OCI-LY7 (cell line): ENCODE results near the gene TSSK6. TPM values are rescaled to one million over a fixed set of nuclear protein-coding genes. Genes with fewer than 3 reads are reported as not detected.

ENCODE experiments used
- BruUV-seq: library from RNA; stranded (reverse); fragments of 400-500 nt; replicated peaks from 2 replicates; lab custom pipeline; 2021; lab: Mats Ljungman, UMichigan
- CTCF ChIA-PET: fragments of 300-600 bp; sonication (Branson Sonifier 250); formaldehyde crosslinking; loops from one replicate; lab custom pipeline; 2022; ENCODE audit warnings: antibody characterized with exemption; ENCODE audit not compliant: unreplicated experiment; lab: Charles Lee
- POLR2A ChIA-PET: fragments of 300-600 bp; sonication (Branson Sonifier 250); formaldehyde crosslinking; loops from one replicate; lab custom pipeline; 2022; ENCODE audit warnings: antibody characterized with exemption; lab: Charles Lee
- DNase-seq: peaks from one replicate; pipeline ENCODE4 v3.0.0-alpha.2; 2015; ENCODE audit warnings: low spot score
- H2AFZ ChIP-seq: fragments of 200-600 bp; sonication (generic), shearing (Covaris generic); 2 replicates; pipeline ENCODE4 v1.6.1; 2014; ENCODE audit warnings: mild to moderate bottlenecking, antibody characterized with exemption, low read length, moderate library complexity
- H3K27ac ChIP-seq: fragments of 200-600 bp; sonication (generic); 2 replicates; pipeline ENCODE4 v1.5.1; 2014; ENCODE audit warnings: mixed run types, low read depth, mild to moderate bottlenecking, moderate library complexity, low read length, inconsistent platforms; ENCODE audit not compliant: poor library complexity, severe bottlenecking
- H3K36me3 ChIP-seq: fragments of 200-600 bp; sonication (generic); 2 replicates; pipeline ENCODE4 v1.6.1; 2014; ENCODE audit warnings: mild to moderate bottlenecking, antibody characterized with exemption, low read length, moderate library complexity, mixed read lengths; ENCODE audit not compliant: insufficient read depth
- H3K4me1 ChIP-seq: fragments of 200-600 bp; sonication (generic); 2 replicates; pipeline ENCODE4 v1.5.1; 2014; ENCODE audit warnings: mild to moderate bottlenecking, low read length; ENCODE audit not compliant: insufficient read depth, poor library complexity, severe bottlenecking
- H3K4me2 ChIP-seq: fragments of 200-600 bp; sonication (generic); 2 replicates; pipeline ENCODE4 v1.6.1; 2014; ENCODE audit warnings: mild to moderate bottlenecking, low read length
- H3K4me3 ChIP-seq: fragments of 200-600 bp; sonication (generic); 2 replicates; pipeline ENCODE4 v1.5.1; 2014; ENCODE audit warnings: mild to moderate bottlenecking, low read depth, low read length; ENCODE audit not compliant: poor library complexity, severe bottlenecking
- H3K79me2 ChIP-seq: fragments of 200-600 bp; sonication (generic); 2 replicates; pipeline ENCODE4 v1.6.1; 2016; ENCODE audit warnings: low read depth, mild to moderate bottlenecking, low read length, moderate library complexity, mixed read lengths; ENCODE audit not compliant: insufficient read depth
- H3K9me2 ChIP-seq: fragments of 200-600 bp; sonication (generic); 2 replicates; pipeline ENCODE4 v1.6.1; 2016; ENCODE audit warnings: mild to moderate bottlenecking, low read length, mixed read lengths; ENCODE audit not compliant: insufficient read depth
- H3K9me3 ChIP-seq: fragments of 200-600 bp; sonication (generic); 2 replicates; pipeline ENCODE4 v1.6.1; 2014; ENCODE audit warnings: mild to moderate bottlenecking, mixed run types, low read length, mixed read lengths
- H4K20me1 ChIP-seq: fragments of 200-600 bp; sonication (generic); 2 replicates; pipeline ENCODE4 v1.6.1; 2014; ENCODE audit warnings: mild to moderate bottlenecking, antibody characterized with exemption, low read length, moderate library complexity, mixed read lengths; ENCODE audit not compliant: insufficient read depth
- CTCF ChIP-seq: fragments of 200-600 bp; sonication (generic); conservative IDR thresholded peaks from 2 replicates; pipeline ENCODE4 v1.5.1; 2014; ENCODE audit warnings: mild to moderate bottlenecking, antibody characterized with exemption, low read length, moderate library complexity, mixed read lengths
- EZH2phosphoT487 ChIP-seq: fragments of 200-600 bp; sonication (generic); IDR thresholded peaks from 2 replicates; pipeline ENCODE4 v1.6.1; 2018; ENCODE audit warnings: low read depth, borderline replicate concordance, mild to moderate bottlenecking, mixed run types, antibody characterized with exemption, low read length, moderate library complexity, mixed read lengths
- intact Hi-C: fragments of 100-400 bp; cut with micrococcal nuclease; formaldehyde crosslinking; loops from one replicate; pipeline ENCODE4 v1.10.0; 2022; ENCODE audit not compliant: unreplicated experiment
- total RNA-seq, 2 experiments: library from RNA; depleted of rRNA in 1 of 2; stranded (reverse); fragments of >200 nt in 1 of 2; shearing (Covaris generic) in 1 of 2; gene quantifications; 2 replicates each; pipeline ENCODE4 v1.2.3, GENCODE V29; 2014 to 2022

Gene TSSK6
- total RNA-seq, 2 experiments from 2014 or later: 6.4 to 10.5 TPM

GRCh38 chr19:19507354-19507753, 8.0 kb downstream of the TSSK6 start:
- no peaks in the 10 kb centered on the region for H3K9me2 ChIP-seq
- intact Hi-C loops: no loop called here
- no peak overlapping the region for H3K27ac ChIP-seq
- H4K20me1 ChIP-seq: no peaks in the 10 kb centered on the region
- DNase-seq: no peak
- no peak for TF ChIP-seq CTCF
- no peak for TF ChIP-seq EZH2phosphoT487
- H3K4me2 ChIP-seq: no peak overlapping the region
- H2AFZ ChIP-seq: no peak overlapping the region
- peaks cover 10% of the 10 kb centered on the region for H3K4me1 ChIP-seq
- ChIA-PET CTCF (no interaction called here), POLR2A (interaction anchor here (0.7 to 1.0 kb wide), 3 partner anchors 9 to 84 kb away, joined by 3 to 5 read pairs (median 4); partner anchors contain the start of genes NDUFA13 and TSSK6)
- H3K4me3 ChIP-seq: no peak overlapping the region
- H3K9me3 ChIP-seq: no peaks in the 10 kb centered on the region
- no TSS peak for BruUV-seq
- peaks cover 56% of the 10 kb centered on the region for H3K36me3 ChIP-seq
- H3K79me2 ChIP-seq: no peaks in the 10 kb centered on the region

GRCh38 chr19:19506592-19506991, 8.8 kb downstream of the TSSK6 start:
- no peak for DNase-seq
- intact Hi-C loops: no loop called here
- Histone ChIP-seq H3K36me3 (peaks cover 64% of the 10 kb centered on the region), H4K20me1 (no peaks in the 10 kb centered on the region), H3K27ac (no peak overlapping the region), H3K4me1 (peaks cover 10% of the 10 kb centered on the region), H3K9me3 (no peaks in the 10 kb centered on the region), H3K9me2 (no peaks in the 10 kb centered on the region), H3K79me2 (no peaks in the 10 kb centered on the region), H3K4me2 (no peak overlapping the region), H3K4me3 (no peak overlapping the region), H2AFZ (no peak overlapping the region)
- BruUV-seq: TSS peak; percentile 74
- ChIA-PET CTCF (interaction anchor here (0.5 kb wide), 1 partner anchor 14 kb away, joined by 7 read pairs; no protein-coding TSS in a partner anchor), POLR2A (interaction anchor here (1.0 kb wide), 1 partner anchor 9 kb away, joined by 3 read pairs; the partner anchor contains the start of genes NDUFA13 and TSSK6)
- TF ChIP-seq CTCF: no peak
- TF ChIP-seq EZH2phosphoT487: no peak

- Histone ChIP-seq H3K4me1 (peaks cover 10% of the 10 kb centered on the region), H3K36me3 (peaks cover 72% of the 10 kb centered on the region), H3K4me2 (no peak overlapping the region), H3K9me2 (no peaks in the 10 kb centered on the region), H3K9me3 (no peaks in the 10 kb centered on the region), H3K79me2 (no peaks in the 10 kb centered on the region), H3K27ac (no peak overlapping the region), H2AFZ (no peak overlapping the region), H3K4me3 (no peak overlapping the region), H4K20me1 (no peaks in the 10 kb centered on the region)
- BruUV-seq: no TSS peak
- intact Hi-C loops: no loop called here
- DNase-seq: no peak
- CTCF ChIA-PET: no interaction called here
- POLR2A ChIA-PET: no interaction called here
- TF ChIP-seq CTCF: no peak
- no peak for TF ChIP-seq EZH2phosphoT487
Observed at GRCh38 chr19:19505669-19506326, 9.6 kb downstream of the TSSK6 start.
